ENCODE results near the gene HOMER2. TPM values are rescaled to one million over a fixed set of nuclear protein-coding genes. Genes with fewer than 3 reads are reported as not detected.
"Not testable (repeated sequence)": the region's sequence is repeated elsewhere in the genome, so short reads cannot be mapped to it uniquely, and the experiment has no call there.

Gene HOMER2
- total RNA-seq, 1 donor from 2014 or later, result 48.8 TPM

- no peak for DNase-seq (ENCODE audit: low read depth)
- H3K4me3 ChIP-seq (ENCODE audit: low read depth, low read length), result no peak overlapping the region
- TF ChIP-seq CTCF (conservative IDR thresholded peaks at IDR 0.05; ENCODE audit: low read depth, low read length), result no peak
Observed at GRCh38 chr15:82901114-82901805, 51.3 kb downstream of the HOMER2 start.

GRCh38 chr15:82900511-82901060 is 51.9 kb downstream of the HOMER2 start:
- TF ChIP-seq CTCF (conservative IDR thresholded peaks at IDR 0.05; ENCODE audit: low read depth, low read length), result no peak

GRCh38 chr15:82898961-82899360 is 53.6 kb downstream of the HOMER2 start:
- no peak overlapping the region for H3K4me3 ChIP-seq (ENCODE audit: low read depth, low read length)
- no peak for DNase-seq (ENCODE audit: low read depth)
- TF ChIP-seq CTCF (conservative IDR thresholded peaks at IDR 0.05; ENCODE audit: low read depth, low read length), result no peak

More at GRCh38 chr15:82900511-82901060, 51.9 kb downstream of the HOMER2 start:
- DNase-seq (ENCODE audit: low read depth), result no peak
- no peak overlapping the region for H3K4me3 ChIP-seq (ENCODE audit: low read depth, low read length)

GRCh38 chr15:82895983-82896382 is 56.5 kb downstream of the HOMER2 start:
- H3K4me3 ChIP-seq (ENCODE audit: low read depth, low read length), result no peak overlapping the region
- no peak for TF ChIP-seq CTCF (conservative IDR thresholded peaks at IDR 0.05; ENCODE audit: low read depth, low read length)
- DNase-seq (ENCODE audit: low read depth), result no peak

GRCh38 chr15:82894971-82895520 is 57.5 kb downstream of the HOMER2 start:
- no peak for TF ChIP-seq CTCF (conservative IDR thresholded peaks at IDR 0.05; ENCODE audit: low read depth, low read length)
- DNase-seq (ENCODE audit: low read depth), result no peak
- H3K4me3 ChIP-seq (ENCODE audit: low read depth, low read length), result no peak overlapping the region

GRCh38 chr15:82893473-82893872 is 59.0 kb downstream of the HOMER2 start:
- DNase-seq (ENCODE audit: low read depth); H3K4me3 ChIP-seq (ENCODE audit: low read depth, low read length): not testable (repeated sequence)

GRCh38 chr15:82892573-82892972 is 59.9 kb downstream of the HOMER2 start:
- TF ChIP-seq CTCF (conservative IDR thresholded peaks at IDR 0.05; ENCODE audit: low read depth, low read length), result no peak
- H3K4me3 ChIP-seq (ENCODE audit: low read depth, low read length), result no peak overlapping the region
- DNase-seq (ENCODE audit: low read depth), result no peak
